Left renal cortex interstitium (tissue), 4 donors: ENCODE data around the gene CALN1. TPM values are rescaled to one million over a fixed set of nuclear protein-coding genes. Genes with fewer than 3 reads are reported as not detected.
A peak's percentile ranks its signal among the peaks of the same experiment; 100 is the strongest.
"Not testable (repeated sequence)": the region's sequence is repeated elsewhere in the genome, so short reads cannot be mapped to it uniquely, and the experiment has no call there.

Source experiments
- DNase-seq, 4 donors: peaks; one replicate each; pipeline ENCODE4 v3.0.0-alpha.2; 2013; ENCODE audit warnings: low read depth in 4 of 4, low spot score in 2 of 4, missing footprints in 1 of 4
- polyA plus RNA-seq, 4 donors: library from polyadenylated mRNA; unstranded; fragments of 120-200 nt; gene quantifications; one replicate each; pipeline ENCODE4 v1.2.1, GENCODE V29; 2013; ENCODE audit not compliant: insufficient read length in 4 of 4

Gene CALN1
- polyA plus RNA-seq, 4 donors = 0.61 to 1.1 (median 0.75) TPM

DNA sequence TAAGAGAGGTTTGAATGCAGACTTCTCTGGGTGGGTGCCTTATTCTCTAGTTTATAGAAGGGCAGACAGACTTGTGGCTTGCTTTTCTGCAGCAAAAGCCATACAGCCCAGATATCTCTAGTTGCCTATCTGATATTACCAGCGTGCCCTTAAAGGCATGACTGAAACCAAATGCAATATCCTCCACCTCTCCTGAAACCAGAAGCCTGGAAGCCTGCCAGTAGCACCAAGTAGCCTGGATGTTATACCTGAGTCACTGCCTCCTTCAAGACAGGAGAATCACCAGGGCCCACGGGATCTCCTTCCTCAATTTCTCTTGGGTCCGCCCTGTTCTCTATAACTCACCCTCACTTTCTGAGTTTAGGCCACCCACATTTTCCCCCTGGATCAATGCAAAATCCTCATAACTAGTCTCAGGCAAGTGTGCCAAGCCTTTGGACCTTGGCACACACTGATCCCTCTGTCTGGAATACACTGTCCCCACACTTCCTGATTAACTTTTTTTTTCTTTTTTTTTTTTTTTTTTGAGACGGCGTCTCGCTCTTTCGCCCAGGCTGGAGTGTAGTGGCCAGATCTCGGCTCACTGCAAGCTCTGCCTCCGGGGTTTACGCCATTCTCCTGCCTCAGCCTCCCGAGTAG, 641.8 kb downstream of the CALN1 start:
- no peak for DNase-seq

DNA sequence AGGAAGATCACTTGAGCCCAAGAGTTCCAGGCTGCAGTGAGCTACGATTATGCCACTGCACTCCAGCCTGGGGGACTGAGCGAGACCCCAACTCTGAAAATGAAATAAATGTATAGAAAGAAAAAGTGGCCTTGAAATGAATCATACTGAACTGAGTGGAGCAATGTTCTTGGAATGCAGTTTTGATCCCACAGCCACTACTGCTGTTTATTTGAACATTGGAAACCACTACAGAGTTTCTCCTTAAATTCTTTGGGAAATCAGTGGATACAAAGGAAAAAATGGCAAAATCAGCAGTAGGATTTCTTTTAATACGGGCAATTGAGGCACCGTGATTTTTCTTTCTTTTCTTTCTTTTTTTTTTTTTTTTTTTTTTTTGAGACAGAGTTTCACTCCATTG, 642.8 kb downstream of the CALN1 start:
- DNase-seq = no peak

DNA sequence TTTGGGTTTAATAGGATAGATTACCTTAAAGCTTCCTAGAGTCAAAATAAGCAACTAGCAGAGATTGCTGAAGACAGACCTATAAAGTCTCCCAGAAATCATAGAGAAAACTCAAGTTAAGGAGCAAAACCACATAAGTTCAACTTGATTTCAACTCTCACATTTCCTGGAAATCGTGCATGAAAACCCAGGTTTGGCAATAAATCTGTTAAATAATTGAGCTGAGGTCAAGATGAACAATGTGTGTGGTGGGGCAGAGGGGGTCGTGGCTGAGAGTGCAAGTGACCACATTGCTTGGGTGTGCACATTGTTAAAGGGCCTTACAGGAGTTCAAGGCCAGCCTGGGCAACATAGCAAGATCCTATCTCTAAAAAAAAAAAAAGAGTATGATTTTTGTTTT, 643.7 kb downstream of the CALN1 start:
- no peak for DNase-seq

GRCh38 chr7:71766016-71766415, 646.1 kb downstream of the CALN1 start:
- DNase-seq = no peak

GRCh38 chr7:71761336-71761735, 650.8 kb downstream of the CALN1 start:
- no peak for DNase-seq

GRCh38 chr7:71754828-71755227, 657.3 kb downstream of the CALN1 start:
- DNase-seq = no peak

DNA sequence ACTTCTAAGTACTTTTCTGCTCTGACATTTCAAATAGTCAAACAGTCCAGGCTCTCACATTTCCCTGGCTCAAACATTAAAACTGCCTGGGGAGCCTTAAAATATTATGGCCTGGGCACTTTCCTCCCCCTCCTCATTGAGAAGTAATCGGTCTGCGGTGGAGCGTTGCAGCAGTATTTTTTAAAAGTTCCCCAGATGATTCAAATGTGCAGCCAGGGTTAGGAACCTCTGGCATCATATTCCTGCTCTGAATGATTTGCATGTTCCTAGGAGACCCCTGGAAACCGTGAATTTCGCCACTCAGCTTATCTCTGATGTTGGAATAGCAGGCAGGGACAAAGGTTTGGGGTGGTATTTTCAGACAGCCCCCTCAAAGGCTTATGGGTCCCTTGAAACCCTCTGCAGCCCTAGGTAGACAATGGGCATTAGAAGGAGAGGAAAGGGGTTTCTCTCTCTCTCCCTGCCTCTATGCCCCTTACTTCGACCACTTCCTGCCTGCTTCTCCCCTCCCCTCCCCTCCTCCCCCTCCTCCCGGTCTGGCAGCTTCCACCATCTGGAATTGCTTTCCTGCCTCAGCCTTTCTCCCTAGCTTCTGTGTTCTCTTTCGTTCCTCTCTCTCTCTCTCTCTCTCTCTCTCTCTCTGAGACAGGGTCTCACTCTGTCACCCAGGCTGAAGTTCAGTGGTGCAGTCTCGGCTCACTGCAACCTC, 658.0 kb downstream of the CALN1 start:
- DNase-seq = peak in 1 of 4 donors; percentile 25

GRCh38 chr7:71753236-71753635, 658.9 kb downstream of the CALN1 start:
- DNase-seq = no peak

DNA sequence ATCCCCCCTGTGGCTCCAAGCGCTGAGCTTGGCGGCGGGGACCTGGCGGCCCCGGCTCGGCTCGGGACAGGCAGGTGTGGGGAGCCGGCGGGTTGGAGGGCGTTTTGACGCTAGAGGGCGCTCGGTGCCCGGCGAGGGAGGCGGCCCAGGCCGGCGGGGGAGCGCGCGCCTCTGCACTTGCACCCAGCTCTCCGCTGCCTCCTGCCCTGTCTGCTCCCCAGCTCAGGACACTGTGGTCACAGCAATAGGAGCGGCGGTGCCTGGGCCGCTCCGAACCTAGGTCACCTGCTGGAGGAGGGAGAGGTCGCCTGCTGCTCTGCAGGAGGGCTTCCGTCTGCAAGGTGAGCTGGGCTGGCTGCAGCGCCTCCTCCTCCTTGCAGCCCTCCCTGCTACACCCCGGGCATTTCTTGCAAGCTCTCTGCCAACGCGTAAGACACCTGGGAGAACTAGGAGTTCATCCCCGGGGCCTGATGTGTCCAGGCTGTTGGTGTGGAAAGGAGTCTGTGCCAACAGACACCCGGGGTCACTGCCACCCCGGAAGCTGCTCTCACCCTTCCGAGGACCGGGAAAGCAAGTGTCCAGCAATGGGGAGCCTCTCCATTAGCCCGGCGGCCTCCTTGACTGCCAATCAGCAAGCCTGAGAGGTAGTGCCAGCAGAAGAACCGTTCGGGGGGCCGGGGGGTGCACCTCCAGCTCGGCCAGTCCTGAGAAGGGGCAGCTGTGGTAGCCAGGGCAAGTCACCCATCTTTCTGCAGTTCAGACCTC, 659.8 kb downstream of the CALN1 start:
- DNase-seq = peak in 2 of 4 donors; percentile 15 to 35

- no peak for DNase-seq
Observed at GRCh38 chr7:71750290-71750689, 661.8 kb downstream of the CALN1 start.

DNA sequence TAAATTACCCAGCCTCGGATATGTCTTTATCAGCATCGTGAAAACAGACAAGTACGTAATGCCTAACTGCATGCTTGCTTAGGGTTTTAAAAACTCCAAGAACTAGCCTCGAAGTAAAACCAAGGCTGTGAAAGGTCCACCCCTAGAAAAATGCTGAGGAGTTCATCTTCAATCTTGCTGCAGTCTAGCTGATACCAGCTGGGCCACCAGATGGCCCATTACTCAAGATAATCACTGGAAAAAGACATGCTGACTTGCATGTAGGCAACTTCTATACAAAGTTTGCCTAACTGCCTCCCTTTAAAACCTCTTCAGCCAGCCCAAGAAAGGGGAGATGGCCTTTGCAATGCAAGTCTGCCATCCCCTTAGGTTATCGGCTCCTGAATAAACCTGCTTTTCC, 666.1 kb downstream of the CALN1 start:
- no peak for DNase-seq

DNA sequence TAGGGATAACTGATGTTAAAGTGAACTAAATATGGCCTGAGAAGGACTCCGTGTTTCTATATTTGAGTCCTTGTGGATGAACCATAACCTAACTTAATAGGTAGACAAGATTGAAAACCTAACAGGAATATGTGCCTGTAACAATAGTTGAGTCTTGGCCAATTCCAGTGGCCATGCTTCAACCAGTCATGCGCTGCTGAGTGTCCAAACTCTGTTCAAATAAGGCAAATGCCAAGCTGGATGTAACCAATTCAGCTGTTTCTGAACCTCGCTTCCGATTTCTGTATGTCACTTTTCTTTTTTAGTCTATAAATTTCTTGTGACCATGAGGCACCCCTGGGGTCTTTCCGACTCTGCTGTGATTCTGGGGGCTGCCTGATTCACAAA, 672.0 kb downstream of the CALN1 start:
- no peak for DNase-seq

GRCh38 chr7:71739520-71740173, 672.5 kb downstream of the CALN1 start:
- no peak for DNase-seq

GRCh38 chr7:71737931-71738540, 674.1 kb downstream of the CALN1 start:
- DNase-seq = not testable (repeated sequence)

GRCh38 chr7:71735961-71736556, 676.1 kb downstream of the CALN1 start:
- peak in 3 of 4 donors; percentile 58 to 75 (median 61) for DNase-seq

- peak; percentile 62 to 82 (median 78) for DNase-seq
Observed at GRCh38 chr7:71733107-71733870, 678.8 kb downstream of the CALN1 start.

DNA sequence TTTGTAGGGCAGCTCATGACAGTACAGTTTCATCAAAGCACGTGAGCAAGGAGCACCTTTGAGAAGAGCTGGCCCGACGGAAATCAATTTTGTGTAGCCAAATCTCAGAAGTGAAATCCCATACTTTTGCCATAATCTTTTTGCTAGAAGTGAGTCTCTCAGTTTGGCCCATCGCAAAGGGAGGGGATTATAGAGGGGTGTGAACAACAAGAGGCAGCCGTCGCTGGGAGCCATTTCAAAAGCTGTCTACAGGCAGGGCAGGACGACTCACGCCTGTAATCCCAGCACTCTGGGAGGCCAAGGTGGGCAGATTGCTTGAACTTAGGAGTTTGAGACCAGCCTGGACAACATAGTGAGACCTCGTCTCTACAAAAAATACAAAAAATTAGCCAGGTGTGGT, 680.4 kb downstream of the CALN1 start:
- DNase-seq = no peak
